Sigmoid colon (tissue), 4 donors: ENCODE results near the gene MKRN2OS.

Source experiments
- POLR2AphosphoS5 ChIP-seq, 4 donors: sonication (generic); formaldehyde crosslinking; IDR thresholded peaks; one replicate each; pipeline ENCODE4 v1.6.1; 2017; ENCODE audit warnings: antibody characterized with exemption in 4 of 4
- TF ChIP-seq, protein P1 (sequence below), 4 experiments: fragments of 450-650 bp in 3 of 4; fragments of 200-600 bp in 1 of 4; IDR thresholded peaks; one replicate each; pipeline ENCODE4 v1.5.1; 2016 to 2019; ENCODE audit warnings: antibody characterized with exemption in 4 of 4, mild to moderate bottlenecking in 3 of 4, moderate library complexity in 2 of 4

DNA sequence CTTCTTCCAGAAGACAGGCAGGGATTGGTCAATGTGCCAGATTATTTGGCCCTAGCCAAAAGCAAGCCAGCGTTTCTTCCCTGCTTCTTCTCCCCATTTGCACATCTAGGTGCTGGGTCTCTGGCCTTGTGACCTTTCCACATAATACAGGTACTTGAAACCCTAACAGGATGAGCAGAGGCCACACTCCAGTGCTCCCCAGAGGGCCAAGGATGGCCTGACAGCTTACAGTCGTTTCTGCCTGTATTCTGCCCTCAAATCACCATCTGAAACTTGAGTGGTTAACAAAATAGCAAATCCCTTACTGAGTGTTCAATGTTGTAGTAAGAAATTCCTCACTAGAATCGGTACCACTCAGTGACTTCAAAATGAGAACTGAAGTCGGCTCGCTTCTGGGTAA is 40.7 kb upstream of the MKRN2OS start:
- TF ChIP-seq, protein P1, sequence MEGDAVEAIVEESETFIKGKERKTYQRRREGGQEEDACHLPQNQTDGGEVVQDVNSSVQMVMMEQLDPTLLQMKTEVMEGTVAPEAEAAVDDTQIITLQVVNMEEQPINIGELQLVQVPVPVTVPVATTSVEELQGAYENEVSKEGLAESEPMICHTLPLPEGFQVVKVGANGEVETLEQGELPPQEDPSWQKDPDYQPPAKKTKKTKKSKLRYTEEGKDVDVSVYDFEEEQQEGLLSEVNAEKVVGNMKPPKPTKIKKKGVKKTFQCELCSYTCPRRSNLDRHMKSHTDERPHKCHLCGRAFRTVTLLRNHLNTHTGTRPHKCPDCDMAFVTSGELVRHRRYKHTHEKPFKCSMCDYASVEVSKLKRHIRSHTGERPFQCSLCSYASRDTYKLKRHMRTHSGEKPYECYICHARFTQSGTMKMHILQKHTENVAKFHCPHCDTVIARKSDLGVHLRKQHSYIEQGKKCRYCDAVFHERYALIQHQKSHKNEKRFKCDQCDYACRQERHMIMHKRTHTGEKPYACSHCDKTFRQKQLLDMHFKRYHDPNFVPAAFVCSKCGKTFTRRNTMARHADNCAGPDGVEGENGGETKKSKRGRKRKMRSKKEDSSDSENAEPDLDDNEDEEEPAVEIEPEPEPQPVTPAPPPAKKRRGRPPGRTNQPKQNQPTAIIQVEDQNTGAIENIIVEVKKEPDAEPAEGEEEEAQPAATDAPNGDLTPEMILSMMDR (IDR thresholded peaks at IDR 0.05): no peak
- TF ChIP-seq POLR2AphosphoS5 (IDR thresholded peaks at IDR 0.05): no peak
